HepG2 (cell line): ENCODE measurements around the gene OR11H6. TPM values are rescaled to one million over a fixed set of nuclear protein-coding genes. Genes with fewer than 3 reads are reported as not detected.

Experiments
- ATAC-seq: fragments of 200-7000 bp; cut with Tn5 transposase; 3 replicates; pipeline ENCODE4 v1.9.1; 2020; ENCODE audit warnings: mild to moderate bottlenecking, moderate library complexity
- BruUV-seq: library from RNA; stranded (reverse); fragments of 400-500 nt; replicated peaks from 2 replicates; lab custom pipeline; 2021; lab: Mats Ljungman, UMichigan
- CTCF ChIA-PET: fragments of 300-600 bp; formaldehyde crosslinking; extraction: SDS; loops from one replicate; lab custom pipeline; 2021; ENCODE audit warnings: low total read pairs, inconsistent platforms, low intra/inter-chr PET ratio; lab: Yijun Ruan, JAX
- POLR2A ChIA-PET: fragments of 350-600 bp; sonication (Branson Sonifier 250); formaldehyde crosslinking; loops from one replicate; lab custom pipeline; 2020; ENCODE audit warnings: antibody characterized with exemption, inconsistent platforms; lab: Yijun Ruan, JAX
- DNase-seq: peaks from one replicate; pipeline ENCODE4 v3.0.0-alpha.2; 2015; ENCODE audit warnings: low spot score
- FAIRE-seq: peaks from 3 replicates; lab custom pipeline; 2011; peaks lifted over from hg19 to GRCh38; lab: Jason Lieb, UNC
- H2AFZ ChIP-seq: one replicate; pipeline ENCODE4 v1.6.1; 2011; ENCODE audit warnings: low read length, inconsistent platforms
- H3K27ac ChIP-seq: fragments of 300-600 bp; 3 replicates; pipeline ENCODE4 v1.8.0; 2011; ENCODE audit warnings: mixed run types, mild to moderate bottlenecking, mixed read lengths, low read length, inconsistent platforms; ENCODE audit not compliant: insufficient read depth; ENCODE audit errors: extremely low read length
- H3K27me3 ChIP-seq, 2 experiments: fragments of 200-600 bp in 1 of 2; 2 replicates in 1 of 2; 3 replicates in 1 of 2; pipeline versions ENCODE4 v1.6.0 to v1.8.0; 2011; ENCODE audit warnings: low read length in 2 of 2, mild to moderate bottlenecking in 2 of 2, moderate library complexity in 2 of 2, inconsistent platforms in 1 of 2; ENCODE audit not compliant: insufficient read depth in 2 of 2, control insufficient read depth in 1 of 2
- H3K36me3 ChIP-seq, 2 experiments: fragments of 200-600 bp in 1 of 2; replicated peaks in 1 of 2; 2 replicates in 1 of 2; 3 replicates in 1 of 2; pipeline versions ENCODE4 v1.5.1 to v1.8.0; 2011; ENCODE audit warnings: low read length in 2 of 2, inconsistent platforms in 1 of 2; ENCODE audit not compliant: insufficient read depth in 2 of 2, control insufficient read depth in 1 of 2
- H3K4me1 ChIP-seq: 2 replicates; pipeline ENCODE4 v1.5.1; 2012; ENCODE audit warnings: low read length, inconsistent platforms; ENCODE audit not compliant: insufficient read depth
- H3K4me2 ChIP-seq: 2 replicates; pipeline ENCODE4 v1.6.0; 2011; ENCODE audit warnings: low read depth, low read length, inconsistent platforms
- H3K4me3 ChIP-seq, 3 experiments: fragments of 200-600 bp in 1 of 3; sonication (generic), shearing (Covaris generic) in 1 of 3; replicated peaks in 1 of 3; 2 replicates each; pipeline ENCODE4 v1.5.1; 2011 to 2016; ENCODE audit warnings: low read length in 3 of 3, inconsistent platforms in 2 of 3, low read depth in 2 of 3, mild to moderate bottlenecking in 2 of 3, control low read depth in 1 of 3, mixed read lengths in 1 of 3; ENCODE audit not compliant: insufficient read depth in 1 of 3
- H3K79me2 ChIP-seq: one replicate; pipeline ENCODE4 v1.6.1; 2011; ENCODE audit warnings: low read length, inconsistent platforms; ENCODE audit not compliant: insufficient read depth
- H3K9ac ChIP-seq: 2 replicates; pipeline ENCODE4 v1.6.0; 2011; ENCODE audit warnings: mild to moderate bottlenecking, low read depth, low read length, inconsistent platforms; ENCODE audit not compliant: insufficient read depth
- H3K9me3 ChIP-seq: 2 replicates; pipeline ENCODE4 v1.5.1; 2012; ENCODE audit warnings: mild to moderate bottlenecking, low read length
- H4K20me1 ChIP-seq: 2 replicates; pipeline ENCODE4 v1.6.0; 2011; ENCODE audit warnings: inconsistent platforms, mild to moderate bottlenecking, low read length, moderate library complexity; ENCODE audit not compliant: insufficient read depth
- CCDC6 ChIP-seq: sonication (generic); formaldehyde crosslinking; IDR thresholded peaks from 2 replicates; pipeline ENCODE4 v1.8.1; 2022; ENCODE audit warnings: mild to moderate bottlenecking, missing genetic modification reagents, moderate library complexity
- DNMT3B ChIP-seq: conservative IDR thresholded peaks from 2 replicates; pipeline ENCODE4 v1.6.1; 2016; ENCODE audit warnings: missing biosample characterization, control low read depth
- ELF3 ChIP-seq: IDR thresholded peaks from 2 replicates; pipeline ENCODE4 v1.6.1; 2016; ENCODE audit warnings: missing genetic modification reagents, missing compliant biosample characterization
- HNRNPLL ChIP-seq: fragments of 200-400 bp; formaldehyde crosslinking; IDR thresholded peaks from 2 replicates; pipeline ENCODE4 v1.6.1; 2017; ENCODE audit warnings: mild to moderate bottlenecking, low read depth, low read length; ENCODE audit not compliant: poor library complexity, severe bottlenecking
- MTF1 ChIP-seq: sonication (generic); formaldehyde crosslinking; IDR thresholded peaks from 2 replicates; pipeline ENCODE4 v1.5.0; 2020; ENCODE audit warnings: missing genetic modification reagents
- TEAD3 ChIP-seq: optimal IDR thresholded peaks from 2 replicates; pipeline ENCODE3; 2016; ENCODE audit warnings: borderline replicate concordance
- ZC3H4 ChIP-seq: sonication (generic); formaldehyde crosslinking; IDR thresholded peaks from 2 replicates; pipeline ENCODE4 v1.4.0; 2020; ENCODE audit warnings: missing genetic modification reagents, borderline replicate concordance
- ZMAT3 ChIP-seq: sonication (generic); formaldehyde crosslinking; conservative IDR thresholded peaks from 2 replicates; pipeline ENCODE4 v1.7.0; 2021; ENCODE audit warnings: missing genetic modification reagents
- ZNF616 ChIP-seq: sonication (generic); formaldehyde crosslinking; IDR thresholded peaks from 2 replicates; pipeline ENCODE4 v1.5.0; 2020; ENCODE audit warnings: low read depth, mild to moderate bottlenecking, missing genetic modification reagents
- WGBS: methylation state at CpG from one replicate; pipeline ENCODE4 v1.1.6; 2017; ENCODE audit warnings: low lambda C conversion rate; 5-methylcytosine and 5-hydroxymethylcytosine counted together
- in situ Hi-C: cut with HindIII; loops from 2 replicates; pipeline ENCODE4 v1.10.0; 2017; ENCODE audit warnings: low pct_unique_long_range_greater_than_20kb; ENCODE audit not compliant: extremely low pct_ligation_motif_present
- intact Hi-C: fragments of 100-400 bp; cut with micrococcal nuclease; formaldehyde crosslinking; loops from one replicate; pipeline ENCODE4 v1.10.0; 2022; ENCODE audit not compliant: unreplicated experiment
- polyA plus RNA-seq, 8 experiments: library from polyadenylated mRNA; depleted of rRNA in 3 of 8; stranded (reverse) in 7 of 8; unstranded in 1 of 8; fragments of >200 nt; fragmentation: Illumina TruSeq in 4 of 8; extraction: Trizol in 4 of 8; gene quantifications; 2 replicates each; pipeline versions ENCODE4 v1.2.1 to v1.2.3, GENCODE V29; 2011 to 2016; ENCODE audit warnings: low read depth in 4 of 8, missing spikeins in 1 of 8, mixed read lengths in 1 of 8; ENCODE audit not compliant: insufficient read depth in 1 of 8
- total RNA-seq, 5 experiments: library from RNA; depleted of rRNA; stranded (reverse); fragments of >200 nt; fragmentation: Illumina TruSeq; extraction: Trizol; gene quantifications; 2 replicates each; pipeline ENCODE4 v1.2.3, GENCODE V29; 2016; ENCODE audit warnings: low read depth in 1 of 5
- TF ChIP-seq, protein P1 (sequence below): sonication (generic); formaldehyde crosslinking; IDR thresholded peaks from 2 replicates; pipeline ENCODE4 v1.5.0; 2020; ENCODE audit warnings: mild to moderate bottlenecking, missing genetic modification reagents
- TF ChIP-seq, protein P2 (sequence below): sonication (generic); formaldehyde crosslinking; IDR thresholded peaks from 2 replicates; pipeline ENCODE4 v1.4.0; 2020; ENCODE audit warnings: low read depth, mild to moderate bottlenecking, missing genetic modification reagents
- TF ChIP-seq, protein P3 (sequence below), 2 experiments: IDR thresholded peaks; 2 replicates each; pipeline ENCODE4 v1.6.1; 2011 to 2012; ENCODE audit warnings: low read length in 2 of 2, borderline replicate concordance in 1 of 2, low read depth in 1 of 2, mild to moderate bottlenecking in 1 of 2, moderate library complexity in 1 of 2
- TF ChIP-seq, protein P4 (sequence below): sonication (generic); formaldehyde crosslinking; IDR thresholded peaks from 2 replicates; pipeline ENCODE4 v1.9.0; 2021; ENCODE audit warnings: missing genetic modification reagents, borderline replicate concordance

OR11H6 gene
- total and polyA plus RNA-seq, 2 of the 13 experiments (the other 11 are each of a cell fraction or from before 2014, with no cell fraction given) = not detected

DNA sequence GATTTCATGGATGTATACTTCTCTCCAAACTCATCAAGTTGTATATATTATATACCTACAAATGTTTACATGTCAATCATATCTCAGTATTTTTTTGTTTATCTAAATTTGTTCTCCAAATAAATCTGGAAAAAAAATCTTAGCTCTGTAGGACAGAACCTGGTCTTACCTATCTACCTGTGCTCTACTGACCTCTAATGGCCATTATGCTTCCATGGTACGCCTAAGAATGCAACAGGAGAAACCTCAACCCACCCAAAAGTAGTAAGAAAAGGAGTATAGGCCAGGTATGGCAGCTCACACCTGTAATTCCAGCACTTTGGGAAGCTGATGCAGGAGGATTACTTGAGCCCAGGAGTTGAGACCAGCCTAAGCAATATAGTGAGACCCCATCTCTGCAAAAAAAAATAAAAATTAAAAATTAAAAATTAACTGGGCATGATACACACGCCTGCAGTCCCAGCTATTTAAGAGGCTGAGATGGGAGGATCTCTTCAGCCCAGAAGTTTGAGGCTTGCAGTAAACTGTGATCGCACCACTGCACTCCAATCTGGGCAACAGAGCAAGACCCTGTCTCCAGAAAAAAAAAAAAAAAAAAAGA, 24.2 kb downstream of the OR11H6 start (continued):
- TF ChIP-seq HNRNPLL (no peak), ZC3H4 (CRISPR knock-in tag) (no peak), DNMT3B (CRISPR knock-in tag) (no peak), TEAD3 (CRISPR knock-in tag) (peak; percentile 17), ELF3 (CRISPR knock-in tag) (no peak), MTF1 (no peak), ZMAT3 (CRISPR knock-in tag) (no peak)
- TF ChIP-seq, protein P1, sequence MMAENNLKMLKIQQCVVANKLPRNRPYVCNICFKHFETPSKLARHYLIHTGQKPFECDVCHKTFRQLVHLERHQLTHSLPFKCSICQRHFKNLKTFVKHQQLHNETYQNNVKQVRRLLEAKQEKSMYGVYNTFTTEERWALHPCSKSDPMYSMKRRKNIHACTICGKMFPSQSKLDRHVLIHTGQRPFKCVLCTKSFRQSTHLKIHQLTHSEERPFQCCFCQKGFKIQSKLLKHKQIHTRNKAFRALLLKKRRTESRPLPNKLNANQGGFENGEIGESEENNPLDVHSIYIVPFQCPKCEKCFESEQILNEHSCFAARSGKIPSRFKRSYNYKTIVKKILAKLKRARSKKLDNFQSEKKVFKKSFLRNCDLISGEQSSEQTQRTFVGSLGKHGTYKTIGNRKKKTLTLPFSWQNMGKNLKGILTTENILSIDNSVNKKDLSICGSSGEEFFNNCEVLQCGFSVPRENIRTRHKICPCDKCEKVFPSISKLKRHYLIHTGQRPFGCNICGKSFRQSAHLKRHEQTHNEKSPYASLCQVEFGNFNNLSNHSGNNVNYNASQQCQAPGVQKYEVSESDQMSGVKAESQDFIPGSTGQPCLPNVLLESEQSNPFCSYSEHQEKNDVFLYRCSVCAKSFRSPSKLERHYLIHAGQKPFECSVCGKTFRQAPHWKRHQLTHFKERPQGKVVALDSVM (CRISPR knock-in tag) = no peak

DNA sequence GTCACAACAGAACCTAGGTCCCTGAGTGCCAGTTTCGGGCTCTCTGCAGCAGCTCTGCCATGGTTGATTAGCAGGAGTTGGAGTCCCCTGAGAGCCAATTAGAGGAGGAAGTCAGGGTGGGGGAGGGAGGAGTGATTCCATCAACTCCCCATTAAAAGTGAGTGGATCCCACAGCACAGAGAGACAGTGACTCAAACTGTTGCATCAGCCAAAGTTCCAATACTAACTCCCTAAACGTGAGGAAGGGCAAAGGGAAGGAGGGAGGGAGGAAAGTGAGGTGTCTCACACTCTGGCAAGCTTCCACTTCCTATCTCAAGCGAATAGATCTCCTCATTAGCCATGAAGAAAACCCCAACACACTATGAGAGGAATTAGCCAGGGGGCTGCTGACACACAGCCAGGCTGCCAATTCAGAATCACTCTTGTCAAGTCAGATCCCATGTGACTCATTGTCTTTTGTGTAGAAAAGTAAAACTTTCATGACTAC, 39.2 kb downstream of the OR11H6 start:
- POLR2A ChIA-PET = interaction anchor here (0.6 kb wide), 1 partner anchor 17 kb away, joined by 3 read pairs; no protein-coding TSS in a partner anchor
- no peaks in the 10 kb centered on the region for H3K4me1 ChIP-seq
- H3K9ac ChIP-seq = no peak overlapping the region
- DNase-seq = no peak
- H3K79me2 ChIP-seq = no peaks in the 10 kb centered on the region
- in situ Hi-C loops (no loop called here), intact Hi-C loops (no loop called here)
- BruUV-seq = no TSS peak
- no peak overlapping the region for H3K27ac ChIP-seq
- CTCF ChIA-PET = no interaction called here
- H3K4me2 ChIP-seq = no peak overlapping the region
- no peak overlapping the region for H2AFZ ChIP-seq
- H3K4me3 ChIP-seq = no peak overlapping the region
- 16% methylated on average over 3 of the region's 3 CpGs for WGBS
- no peaks in the 10 kb centered on the region for H3K9me3 ChIP-seq
- H3K27me3 ChIP-seq = no peaks in the 10 kb centered on the region
- no peaks in the 10 kb centered on the region for H4K20me1 ChIP-seq
- no peaks in the 10 kb centered on the region for H3K36me3 ChIP-seq
- no peak for FAIRE-seq
- no peak for ATAC-seq
- TF ChIP-seq, protein P2, sequence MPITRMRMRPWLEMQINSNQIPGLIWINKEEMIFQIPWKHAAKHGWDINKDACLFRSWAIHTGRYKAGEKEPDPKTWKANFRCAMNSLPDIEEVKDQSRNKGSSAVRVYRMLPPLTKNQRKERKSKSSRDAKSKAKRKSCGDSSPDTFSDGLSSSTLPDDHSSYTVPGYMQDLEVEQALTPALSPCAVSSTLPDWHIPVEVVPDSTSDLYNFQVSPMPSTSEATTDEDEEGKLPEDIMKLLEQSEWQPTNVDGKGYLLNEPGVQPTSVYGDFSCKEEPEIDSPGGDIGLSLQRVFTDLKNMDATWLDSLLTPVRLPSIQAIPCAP (CRISPR knock-in tag) = no peak
- TF ChIP-seq, protein P3, sequence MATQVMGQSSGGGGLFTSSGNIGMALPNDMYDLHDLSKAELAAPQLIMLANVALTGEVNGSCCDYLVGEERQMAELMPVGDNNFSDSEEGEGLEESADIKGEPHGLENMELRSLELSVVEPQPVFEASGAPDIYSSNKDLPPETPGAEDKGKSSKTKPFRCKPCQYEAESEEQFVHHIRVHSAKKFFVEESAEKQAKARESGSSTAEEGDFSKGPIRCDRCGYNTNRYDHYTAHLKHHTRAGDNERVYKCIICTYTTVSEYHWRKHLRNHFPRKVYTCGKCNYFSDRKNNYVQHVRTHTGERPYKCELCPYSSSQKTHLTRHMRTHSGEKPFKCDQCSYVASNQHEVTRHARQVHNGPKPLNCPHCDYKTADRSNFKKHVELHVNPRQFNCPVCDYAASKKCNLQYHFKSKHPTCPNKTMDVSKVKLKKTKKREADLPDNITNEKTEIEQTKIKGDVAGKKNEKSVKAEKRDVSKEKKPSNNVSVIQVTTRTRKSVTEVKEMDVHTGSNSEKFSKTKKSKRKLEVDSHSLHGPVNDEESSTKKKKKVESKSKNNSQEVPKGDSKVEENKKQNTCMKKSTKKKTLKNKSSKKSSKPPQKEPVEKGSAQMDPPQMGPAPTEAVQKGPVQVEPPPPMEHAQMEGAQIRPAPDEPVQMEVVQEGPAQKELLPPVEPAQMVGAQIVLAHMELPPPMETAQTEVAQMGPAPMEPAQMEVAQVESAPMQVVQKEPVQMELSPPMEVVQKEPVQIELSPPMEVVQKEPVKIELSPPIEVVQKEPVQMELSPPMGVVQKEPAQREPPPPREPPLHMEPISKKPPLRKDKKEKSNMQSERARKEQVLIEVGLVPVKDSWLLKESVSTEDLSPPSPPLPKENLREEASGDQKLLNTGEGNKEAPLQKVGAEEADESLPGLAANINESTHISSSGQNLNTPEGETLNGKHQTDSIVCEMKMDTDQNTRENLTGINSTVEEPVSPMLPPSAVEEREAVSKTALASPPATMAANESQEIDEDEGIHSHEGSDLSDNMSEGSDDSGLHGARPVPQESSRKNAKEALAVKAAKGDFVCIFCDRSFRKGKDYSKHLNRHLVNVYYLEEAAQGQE (IDR thresholded peaks at IDR 0.05; ENCODE audit: borderline replicate concordance in 1 of 2, low read depth in 1 of 2, low read length in 2 of 2) = no peak
- TF ChIP-seq ZNF616 (CRISPR knock-in tag) (no peak), CCDC6 (CRISPR knock-in tag) (no peak)
- TF ChIP-seq, protein P4, sequence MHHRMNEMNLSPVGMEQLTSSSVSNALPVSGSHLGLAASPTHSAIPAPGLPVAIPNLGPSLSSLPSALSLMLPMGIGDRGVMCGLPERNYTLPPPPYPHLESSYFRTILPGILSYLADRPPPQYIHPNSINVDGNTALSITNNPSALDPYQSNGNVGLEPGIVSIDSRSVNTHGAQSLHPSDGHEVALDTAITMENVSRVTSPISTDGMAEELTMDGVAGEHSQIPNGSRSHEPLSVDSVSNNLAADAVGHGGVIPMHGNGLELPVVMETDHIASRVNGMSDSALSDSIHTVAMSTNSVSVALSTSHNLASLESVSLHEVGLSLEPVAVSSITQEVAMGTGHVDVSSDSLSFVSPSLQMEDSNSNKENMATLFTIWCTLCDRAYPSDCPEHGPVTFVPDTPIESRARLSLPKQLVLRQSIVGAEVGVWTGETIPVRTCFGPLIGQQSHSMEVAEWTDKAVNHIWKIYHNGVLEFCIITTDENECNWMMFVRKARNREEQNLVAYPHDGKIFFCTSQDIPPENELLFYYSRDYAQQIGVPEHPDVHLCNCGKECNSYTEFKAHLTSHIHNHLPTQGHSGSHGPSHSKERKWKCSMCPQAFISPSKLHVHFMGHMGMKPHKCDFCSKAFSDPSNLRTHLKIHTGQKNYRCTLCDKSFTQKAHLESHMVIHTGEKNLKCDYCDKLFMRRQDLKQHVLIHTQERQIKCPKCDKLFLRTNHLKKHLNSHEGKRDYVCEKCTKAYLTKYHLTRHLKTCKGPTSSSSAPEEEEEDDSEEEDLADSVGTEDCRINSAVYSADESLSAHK (CRISPR knock-in tag) = no peak
